Measurements from ENCODE around the gene FZR1.

Gene FZR1

DNA sequence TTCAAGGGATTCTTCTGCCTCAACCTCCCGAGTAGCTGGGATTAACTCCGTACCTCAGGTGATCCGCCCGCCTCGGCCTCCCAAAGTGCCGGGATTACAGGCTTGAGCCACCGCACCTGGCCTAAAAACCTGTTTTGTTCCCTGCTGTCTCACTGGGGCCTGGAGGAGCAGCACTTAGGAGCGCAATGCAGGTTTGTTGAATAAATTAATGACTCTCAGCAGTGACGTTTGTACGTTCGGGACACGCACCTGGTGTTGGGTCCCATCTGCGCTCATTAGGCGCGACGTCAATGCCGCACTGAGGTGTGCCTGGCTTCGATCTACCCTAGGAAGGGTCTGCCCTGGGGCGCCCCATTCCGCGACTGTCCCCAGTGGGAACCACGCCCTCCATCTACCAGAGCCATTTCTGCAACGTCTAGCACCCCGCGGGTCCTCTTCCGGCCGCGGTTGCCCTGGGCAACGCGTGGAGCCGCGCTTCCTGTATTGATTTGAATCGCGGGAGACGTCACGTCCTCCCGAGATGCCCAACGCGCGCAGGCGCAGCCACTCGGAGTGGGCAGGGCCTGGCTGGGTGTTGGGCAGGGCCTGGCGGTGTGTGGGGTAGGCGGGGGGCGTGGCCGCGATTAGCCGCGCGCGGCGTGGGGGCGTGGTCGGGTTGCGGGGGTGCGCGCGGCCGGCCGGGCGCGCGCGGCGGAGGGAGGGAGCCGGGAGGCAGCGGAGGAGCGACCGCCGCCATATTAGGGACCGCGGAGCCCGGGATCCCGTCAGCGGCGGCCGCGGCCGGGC lies at the start of gene FZR1:
Gene FZR1 (plus strand): TSS at position 714 of the 786 bp plus-strand sequence. CDS start 16,679 bp downstream, outside the sequence.
- DNase-seq, result peak; percentile 91 to 95

DNA sequence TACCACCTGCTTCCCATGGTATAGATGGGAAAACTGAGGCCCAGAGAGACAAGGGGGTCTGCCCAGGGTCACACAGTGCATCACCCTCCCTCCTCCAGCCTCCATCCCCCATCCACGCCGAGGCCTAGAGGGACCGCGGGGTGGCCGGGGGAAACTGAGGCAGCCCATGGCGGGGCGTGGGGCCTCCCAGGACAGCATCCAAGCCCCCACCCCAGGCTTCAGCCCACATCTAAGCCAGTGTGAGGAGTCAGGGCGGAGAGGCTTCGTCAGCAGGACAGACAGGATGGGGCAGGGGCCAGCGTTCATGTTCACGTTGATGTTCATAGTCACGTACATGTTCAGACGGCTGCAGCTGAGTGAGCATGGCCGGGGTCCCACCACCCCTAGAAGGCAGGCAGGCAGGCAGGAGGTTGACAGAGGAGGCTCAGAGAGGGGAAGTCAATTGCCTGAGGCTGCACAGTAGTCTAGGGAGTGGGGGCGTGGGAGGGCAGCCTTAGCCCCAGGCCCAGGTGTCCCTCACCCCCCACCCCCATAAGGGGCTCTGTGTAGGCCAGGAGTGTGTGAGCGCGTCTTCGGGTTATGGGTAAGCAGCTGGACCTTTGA lies 49.1 kb upstream of the FZR1 start:
- DNase-seq, result no peak

DNA sequence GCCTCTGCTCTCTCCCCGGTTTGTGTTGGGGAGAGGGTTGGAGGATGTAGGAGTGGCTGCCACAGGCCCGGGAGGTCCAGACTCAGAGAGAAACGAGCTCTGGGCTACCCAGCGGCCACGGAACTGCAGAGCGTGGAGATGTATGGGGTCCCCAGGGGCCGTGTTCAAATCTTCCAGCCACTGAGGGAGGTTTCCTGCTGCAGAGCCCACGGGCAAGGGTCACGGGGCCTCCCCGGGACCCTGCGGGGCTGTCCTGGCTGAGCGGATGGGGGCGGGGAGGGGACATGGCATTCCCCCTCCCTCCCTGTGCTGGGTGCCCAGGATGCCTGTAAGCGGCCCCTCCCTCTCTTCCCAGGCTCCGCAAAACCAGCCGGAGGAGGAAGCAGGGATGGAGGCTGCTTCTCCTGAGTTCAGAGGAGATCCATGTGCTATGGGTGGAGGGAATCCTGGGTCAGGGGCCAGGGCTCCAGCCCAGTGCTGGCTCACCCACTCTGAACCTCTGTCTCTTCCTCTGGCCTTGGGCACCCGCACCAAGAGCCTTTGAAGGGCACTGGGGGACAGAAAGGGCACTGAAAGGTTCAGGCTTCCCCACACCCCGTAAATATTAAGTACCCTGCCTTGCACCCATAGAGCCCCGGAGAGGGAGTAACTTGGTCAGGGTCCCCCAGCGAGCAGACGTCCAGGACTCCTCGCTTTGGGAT lies 48.4 kb upstream of the FZR1 start:
- no peak for DNase-seq

DNA sequence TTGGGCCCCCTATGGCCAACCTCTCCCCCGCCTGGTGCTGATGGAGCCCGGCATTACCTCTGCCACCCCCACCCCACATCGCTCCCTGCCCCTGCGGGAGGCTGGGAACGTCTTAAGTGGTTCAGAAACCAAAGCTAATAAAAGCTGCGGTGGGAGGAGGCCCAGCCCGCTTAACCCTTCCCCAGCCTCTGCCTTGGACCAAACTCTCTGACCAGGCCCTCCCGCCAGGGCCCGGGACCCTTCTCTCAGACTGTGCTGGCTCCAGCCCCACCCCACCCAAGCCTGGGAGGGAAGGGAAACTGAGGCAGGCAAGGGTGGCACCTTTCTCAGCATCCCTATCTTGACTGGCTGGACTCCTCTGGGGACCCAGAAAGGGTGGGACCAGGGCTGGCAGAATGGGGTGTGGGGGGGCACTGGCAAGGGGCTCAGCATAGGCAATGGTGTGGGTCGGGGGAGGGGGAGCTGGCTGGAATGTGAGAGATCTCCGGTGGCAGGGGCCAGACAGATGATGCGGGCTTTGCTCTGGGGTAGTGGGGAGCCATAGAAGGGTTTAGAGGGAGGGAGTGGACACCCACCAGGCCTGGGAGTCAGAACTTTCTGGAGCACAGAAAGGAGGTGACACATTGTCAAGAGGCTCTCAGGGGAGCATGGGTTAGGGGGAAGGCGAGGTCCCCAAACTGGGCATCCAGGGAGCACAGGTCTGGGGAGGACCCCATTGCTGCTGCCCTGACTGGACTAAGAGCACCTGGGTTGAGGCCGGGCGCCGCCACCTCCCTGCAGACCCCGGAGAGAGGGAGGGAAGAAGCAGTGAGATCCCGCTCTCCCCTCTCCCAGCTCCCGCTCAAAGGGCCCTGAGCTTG lies 47.7 kb upstream of the FZR1 start:
- DNase-seq, result no peak

DNA sequence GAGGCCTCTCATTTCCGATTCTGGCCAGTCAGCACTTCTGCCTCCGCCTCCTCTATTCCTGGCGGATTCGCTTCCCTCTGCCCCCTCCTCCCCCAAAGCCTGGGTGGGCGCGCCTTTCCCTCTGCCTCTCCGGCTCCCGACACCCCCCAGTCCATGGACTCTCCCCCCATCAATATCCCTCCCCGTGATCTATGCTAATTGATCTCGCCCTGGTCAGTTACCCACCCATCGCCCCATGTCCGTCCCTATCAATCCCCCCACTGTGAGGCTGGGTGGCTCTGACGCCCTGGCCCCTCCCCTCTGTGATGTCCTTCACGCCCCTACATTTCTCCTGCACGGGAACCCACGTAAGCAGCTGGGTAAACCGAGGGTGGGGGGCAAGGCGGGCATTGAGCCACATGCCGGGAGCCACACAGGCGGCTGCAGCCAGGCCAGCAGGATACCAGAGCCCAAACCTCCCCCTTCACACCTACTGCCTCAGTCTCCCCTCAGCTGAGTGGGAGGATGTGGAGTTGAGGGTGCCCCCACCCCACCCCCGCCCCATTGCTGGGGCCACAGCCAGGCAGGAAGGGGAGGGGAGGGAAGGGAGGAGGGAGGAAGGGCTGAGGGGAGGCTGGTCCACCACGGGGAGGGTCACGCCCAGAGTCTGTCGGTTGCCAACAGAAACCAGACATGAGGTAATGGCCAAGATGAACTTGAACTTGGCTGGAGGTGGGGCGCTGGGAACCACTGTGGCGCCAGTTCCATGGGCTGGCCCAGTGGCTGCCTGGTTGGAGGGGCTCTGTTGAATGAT lies 46.8 kb upstream of the FZR1 start:
- DNase-seq, result no peak

DNA sequence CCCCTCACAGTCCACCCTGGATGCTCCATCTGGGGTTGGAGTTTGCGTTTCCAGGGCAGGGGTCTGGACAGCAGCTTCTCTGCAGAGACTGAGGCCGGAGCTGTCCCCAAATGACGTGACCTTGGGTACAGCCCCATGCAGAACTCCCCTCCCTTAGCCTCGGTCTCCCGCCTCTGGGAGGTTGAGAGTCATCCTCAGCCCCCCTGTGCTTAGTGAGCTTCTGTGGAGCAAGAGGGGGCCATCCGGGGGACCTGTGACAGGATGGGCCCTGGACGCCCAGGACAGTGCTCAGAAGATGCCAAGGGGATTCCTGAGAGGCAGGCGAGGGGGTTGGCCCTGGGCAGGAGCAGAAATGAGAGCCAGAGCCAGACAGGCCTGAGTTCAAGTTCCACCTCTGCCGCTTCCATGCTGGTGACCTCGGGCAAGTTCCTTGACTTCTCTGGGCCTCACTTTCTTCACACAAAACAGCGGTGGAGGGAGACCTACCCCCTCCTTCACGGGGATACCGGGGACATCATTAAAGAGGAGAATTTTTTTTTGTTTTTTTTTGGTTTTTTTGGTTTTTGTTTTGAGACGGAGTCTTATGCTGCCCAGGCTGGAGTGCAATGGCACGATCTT lies 46.0 kb upstream of the FZR1 start:
- no peak for DNase-seq

DNA sequence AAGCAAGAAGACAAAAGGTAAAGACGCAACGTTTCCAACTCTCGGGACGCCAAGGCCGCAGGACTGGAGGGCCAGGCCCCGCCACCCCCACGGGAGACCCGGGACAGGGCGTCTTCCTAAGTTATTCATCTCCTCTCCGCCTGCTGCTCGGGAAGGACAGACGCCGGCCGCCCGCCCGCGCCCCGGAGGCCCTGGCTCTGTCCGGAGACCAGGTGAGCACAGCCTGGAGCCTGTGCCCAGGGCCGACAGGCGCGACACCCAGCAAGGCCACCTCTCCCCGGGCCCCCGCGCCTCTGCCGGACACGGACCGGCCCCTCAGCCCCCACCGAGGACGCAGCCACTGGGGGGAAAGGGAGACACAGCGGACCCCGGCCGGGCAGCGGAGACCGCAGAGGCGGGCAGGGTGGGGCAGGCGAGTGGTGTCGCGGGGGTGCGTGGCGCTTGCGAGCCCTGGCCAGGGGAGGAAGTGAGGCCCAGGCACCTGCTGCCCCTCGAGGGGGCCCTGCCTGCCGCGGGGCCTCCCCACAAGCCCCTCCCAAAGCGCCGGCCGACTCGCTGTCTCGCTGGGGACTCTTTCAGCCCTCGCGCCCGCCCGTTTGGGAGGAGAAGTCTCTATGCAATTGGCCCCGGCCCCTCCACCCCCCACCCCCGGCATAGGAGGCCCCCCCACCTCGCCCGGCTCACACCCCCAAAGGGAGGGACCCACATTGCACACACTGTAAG lies 43.0 kb upstream of the FZR1 start:
- DNase-seq, result no peak

DNA sequence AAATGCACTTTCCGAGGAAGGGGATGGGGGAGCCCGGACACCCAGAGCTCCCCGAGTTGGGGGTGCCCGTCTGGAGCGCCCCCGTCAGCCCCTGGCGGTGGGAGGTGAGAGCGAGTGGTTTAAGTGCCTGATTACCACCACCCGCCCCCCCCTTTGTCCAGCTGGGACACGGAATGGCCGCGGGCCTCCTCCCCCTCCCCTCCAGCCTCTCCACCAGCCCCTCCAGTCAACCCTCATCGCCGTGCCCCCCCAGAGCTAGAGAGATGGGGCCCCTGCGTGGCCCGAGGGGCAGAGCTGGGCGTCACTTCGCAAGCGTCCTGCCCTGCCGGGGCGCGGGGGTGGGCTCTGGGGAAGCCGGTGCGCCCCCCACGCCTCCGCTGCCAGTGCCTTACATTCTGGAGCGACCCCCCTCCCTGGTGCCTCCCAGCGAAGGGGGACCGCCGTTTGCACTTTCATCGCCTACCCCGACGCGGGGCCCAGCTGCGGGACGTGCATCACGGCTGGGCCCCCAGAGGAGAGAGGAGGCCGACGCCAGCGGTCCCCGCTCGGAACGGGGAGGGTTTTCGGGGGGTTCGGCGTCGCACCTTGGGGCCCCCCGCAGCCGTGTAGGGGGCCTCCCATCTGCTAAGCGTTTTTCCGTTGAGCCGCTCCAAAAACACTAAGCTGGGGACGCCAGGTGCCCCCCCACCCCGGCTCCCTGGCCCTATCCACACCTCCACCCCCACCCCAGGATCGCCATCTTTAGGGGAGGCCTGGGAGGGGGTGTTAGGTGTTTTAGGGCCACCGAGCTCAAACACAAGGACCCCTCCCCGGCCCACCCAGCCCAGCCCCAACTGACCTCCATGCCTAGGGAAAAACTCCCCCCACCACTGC lies 42.2 kb upstream of the FZR1 start:
- no peak for DNase-seq

DNA sequence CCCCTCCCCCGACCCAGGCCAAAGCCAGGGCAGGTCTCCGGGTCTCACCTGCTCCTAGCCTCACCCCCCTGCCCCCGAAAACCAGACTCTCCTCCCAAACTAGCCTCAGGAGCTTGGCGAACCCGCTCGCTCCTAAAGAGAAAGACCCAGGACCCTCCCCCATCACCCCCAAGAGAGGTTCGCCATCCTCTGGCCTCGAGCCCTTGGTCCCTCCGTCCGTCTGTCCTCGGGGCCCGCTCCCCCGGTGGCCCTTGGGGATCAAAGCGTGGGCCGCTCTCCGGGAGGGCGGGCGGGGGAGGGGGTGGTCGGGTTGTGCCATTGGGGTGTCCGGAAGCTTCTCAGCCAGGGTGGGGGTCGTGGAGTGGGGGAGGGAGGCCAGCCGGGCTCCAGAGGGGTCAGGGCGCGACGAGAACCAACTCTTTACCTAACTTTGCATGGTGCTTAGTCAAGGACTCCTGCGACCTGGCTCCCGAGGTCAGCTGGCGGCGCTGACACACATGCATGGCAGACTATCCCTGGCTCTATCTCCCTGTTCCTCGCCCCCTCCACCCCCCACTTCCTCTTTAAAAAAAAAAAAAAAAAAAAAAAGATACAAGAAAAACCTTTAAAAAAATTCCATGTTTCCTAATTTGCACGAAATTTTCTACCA lies 41.4 kb upstream of the FZR1 start:
- DNase-seq, result no peak

DNA sequence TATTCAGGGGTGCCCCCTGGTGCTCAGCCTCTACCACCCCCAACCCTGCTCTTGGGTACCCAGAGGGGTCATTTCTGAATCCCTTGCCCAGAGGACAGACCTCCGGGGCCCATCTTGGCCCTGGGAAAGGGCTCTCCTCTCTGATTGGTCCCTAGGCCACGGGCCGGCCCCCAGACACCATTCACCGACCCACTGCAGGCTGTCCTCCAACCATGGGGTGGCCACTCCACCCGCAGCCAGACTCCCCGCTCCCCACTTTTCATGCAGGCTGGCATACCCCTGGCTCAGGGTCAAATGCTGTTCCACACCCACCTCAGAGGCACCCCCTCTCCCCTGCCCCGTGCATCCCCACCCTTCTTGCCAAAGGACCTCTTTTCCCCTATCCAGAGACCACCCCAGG lies 40.6 kb upstream of the FZR1 start:
- no peak for DNase-seq

DNA sequence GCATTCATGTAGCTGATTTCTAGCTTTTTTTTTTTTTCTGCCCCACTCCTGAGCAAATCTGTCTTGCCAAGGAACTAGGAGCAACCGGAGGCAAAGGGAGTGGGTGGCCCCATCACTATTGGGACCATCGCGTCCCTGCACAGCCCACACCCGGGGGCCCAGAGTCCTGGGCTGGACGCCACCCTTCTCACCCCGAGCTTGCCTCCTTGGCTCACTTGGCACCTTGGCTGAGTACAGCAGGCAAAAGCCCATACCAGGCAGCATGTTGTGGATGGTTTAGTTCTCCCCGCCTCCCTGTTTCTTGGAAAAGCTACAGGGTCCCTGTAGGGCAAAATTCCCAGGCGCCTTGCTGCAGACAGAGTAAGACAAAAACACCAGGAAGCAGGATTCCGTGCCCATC lies 39.5 kb upstream of the FZR1 start:
- no peak for DNase-seq

DNA sequence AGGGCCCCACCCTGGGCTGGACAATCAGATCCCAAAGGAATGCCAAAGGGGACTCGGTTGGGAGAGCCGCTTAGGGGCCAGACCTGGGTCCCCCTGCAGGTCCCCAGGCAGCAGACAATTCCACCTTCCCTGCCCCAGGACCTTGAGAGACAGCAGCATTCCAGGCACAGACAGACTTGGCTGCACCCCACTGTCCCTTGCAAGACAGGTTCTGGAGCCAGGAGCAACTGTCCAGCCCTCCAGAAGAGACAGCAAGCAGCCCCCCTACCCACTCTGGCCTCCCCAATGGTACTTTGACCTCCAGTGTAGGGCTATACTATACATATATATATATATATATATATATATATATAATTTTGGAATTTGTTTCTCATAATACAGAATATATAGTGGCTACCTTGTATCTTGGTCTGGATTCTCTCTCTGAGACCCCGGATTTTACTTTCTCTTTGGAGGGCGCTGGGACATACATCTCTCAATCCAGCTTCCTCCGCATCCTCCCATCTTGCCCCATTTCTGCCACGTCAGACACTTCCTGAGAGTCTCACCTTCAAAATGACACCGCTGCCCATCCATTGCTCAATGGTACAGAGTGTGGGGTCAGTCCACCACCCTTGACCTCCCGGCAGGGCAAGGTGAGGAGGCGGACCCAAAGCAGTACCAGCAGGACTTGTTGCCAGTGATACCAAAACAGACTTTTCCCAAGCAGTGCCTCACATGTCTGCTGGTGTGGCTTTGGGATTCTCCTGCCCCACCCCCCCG lies 38.5 kb upstream of the FZR1 start:
- no peak for DNase-seq

DNA sequence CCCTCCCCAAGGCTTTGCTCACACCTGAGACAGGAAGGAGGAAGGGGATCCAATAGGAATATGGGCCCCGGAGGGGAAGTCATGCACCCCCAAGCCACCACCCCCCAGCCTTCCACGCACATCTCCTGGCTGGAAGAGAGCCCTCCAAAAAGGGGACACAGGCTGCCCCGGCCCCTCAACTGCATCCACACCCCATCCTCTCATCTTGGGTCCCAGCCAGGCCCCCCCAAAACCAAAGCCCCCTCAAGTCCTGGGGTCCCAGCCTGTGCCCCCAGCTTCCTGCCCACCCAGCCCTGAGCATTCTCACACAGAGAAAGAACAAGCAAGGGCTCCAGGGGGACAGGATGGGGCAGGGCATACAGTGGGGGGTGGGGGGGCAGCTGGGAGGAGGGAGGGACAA lies 37.9 kb upstream of the FZR1 start:
- no peak for DNase-seq

DNA sequence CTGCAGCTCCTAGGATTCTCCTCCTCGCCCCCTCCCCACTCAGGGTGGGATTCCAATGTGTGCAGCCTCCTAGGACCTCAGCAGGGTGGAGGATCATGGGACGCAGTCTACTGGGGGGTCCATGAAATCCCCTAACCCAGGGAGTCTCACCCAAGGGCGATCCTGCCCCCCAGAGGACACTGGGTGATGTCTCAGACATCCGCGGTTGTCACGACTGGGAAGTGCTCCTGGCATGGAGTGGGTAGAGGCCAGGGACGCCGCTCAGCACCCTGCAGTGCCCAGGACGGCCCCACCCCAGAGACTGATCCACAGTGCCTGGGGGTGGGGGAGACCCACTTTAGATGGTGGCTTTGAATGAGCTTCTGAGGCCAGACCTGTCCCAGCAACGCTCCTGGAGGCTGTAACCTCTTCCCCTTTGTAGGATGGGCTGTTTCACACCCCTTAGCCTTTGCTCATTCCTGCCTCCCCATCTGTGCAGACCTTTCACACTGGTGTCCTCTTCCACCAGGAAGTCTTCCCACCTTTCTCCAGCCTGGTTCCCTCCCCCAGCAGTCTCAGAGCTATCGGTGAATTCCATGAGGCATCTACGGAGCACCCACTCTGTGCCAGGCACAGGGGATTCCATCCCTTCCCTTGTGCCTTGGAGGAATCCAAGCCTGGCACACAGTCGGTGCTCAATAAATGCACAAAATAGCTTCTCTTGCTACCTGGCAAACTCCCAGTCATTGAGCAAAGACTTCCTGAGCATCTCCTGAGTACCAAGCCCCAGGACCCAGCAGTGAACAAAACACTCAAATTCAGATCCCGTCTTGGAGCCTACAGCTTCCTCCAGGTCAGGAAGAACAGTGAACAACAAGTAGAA lies 36.2 kb upstream of the FZR1 start:
- DNase-seq, result no peak

DNA sequence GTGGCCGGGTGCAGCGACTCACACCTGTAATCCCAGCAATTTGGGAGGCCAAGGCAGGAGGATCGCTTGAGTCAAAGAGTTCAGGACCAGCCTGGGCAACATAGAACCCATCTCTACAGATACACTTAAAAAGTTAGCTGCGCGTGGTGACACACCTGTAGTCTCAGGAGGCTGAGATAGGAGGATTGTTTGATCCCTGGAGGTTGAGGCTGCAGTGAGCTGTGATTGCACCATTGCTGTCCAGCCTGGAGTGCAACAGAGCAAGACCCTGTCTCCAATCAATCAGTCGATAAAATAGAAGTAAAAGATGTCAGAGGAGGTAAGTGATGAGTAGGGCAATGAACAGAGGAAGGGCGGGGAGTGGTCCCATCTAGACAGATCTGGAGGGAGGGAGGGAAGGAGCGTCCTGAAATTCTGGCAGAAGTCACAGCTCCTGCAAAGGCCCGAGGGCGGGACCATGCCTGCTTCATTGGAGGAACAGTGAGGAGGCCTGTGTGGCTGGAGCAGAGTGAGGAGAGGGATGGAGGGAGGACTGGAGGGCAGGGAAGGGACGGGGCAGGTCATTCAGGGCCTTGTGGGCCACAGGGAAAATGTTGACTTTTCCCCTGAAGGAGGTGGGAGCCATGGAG lies 35.5 kb upstream of the FZR1 start:
- no peak for DNase-seq

DNA sequence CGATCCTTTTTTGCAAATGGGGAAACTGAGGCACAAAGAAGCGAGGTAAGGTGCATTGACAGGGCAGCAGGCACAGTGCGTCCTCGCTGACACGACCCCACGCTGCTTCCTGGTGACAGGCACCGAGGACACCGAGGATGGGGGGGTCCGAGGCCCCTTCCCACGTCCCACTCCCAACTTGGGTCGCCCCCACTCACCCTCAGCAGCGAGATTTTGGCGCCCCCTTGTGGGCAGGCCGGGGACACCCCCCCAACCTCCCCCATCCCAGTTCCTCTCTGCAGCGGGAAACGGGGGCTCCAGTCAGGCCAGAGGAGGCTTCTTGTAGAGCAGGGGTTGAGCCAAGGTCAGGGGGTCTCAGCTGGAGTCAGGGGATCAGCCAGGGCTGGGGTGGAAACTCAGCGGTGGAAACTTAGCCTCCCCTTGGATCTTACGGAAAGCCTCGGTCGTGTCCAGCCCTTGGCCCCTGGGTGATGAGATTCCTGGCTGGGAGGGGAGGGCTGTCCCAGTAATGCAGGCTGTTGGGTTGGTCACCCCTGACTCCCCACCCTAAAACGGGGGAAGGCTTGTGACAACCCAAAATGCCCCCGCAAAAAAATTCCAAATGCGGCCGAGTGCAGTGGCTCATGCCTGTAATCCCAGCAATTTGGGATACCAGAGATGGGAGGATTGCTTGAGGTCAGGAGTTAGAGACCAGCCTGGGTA lies 34.0 kb upstream of the FZR1 start:
- no peak for DNase-seq

DNA sequence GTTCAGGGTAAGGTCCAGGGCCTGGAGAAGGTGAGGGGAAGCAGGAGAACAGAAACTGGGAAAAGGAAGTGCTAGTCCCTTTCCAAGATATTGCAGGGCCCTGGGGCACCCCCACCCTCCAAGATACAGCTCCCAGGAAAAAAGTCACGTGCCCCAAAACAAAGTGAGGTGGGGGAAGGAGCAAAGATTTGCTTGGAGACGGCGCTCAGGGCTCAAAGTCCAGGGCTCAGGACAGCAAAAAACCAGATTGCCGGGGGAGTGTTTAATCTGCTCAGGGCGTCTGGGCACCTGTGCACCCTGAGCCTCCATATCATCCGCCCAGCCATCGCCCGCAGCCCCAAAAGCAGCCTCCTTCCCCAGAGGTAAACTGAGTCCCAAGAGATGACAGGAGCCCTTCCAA lies 32.1 kb upstream of the FZR1 start:
- no peak for DNase-seq
